ENCODE results near the gene CNPY1.

CNPY1 gene

GRCh38 chr7:155529845-155530244 lies 16.5 kb downstream of the CNPY1 start:
- no peak for DNase-seq (ENCODE audit: low read depth)
- H3K4me3 ChIP-seq (ENCODE audit: low read depth, low read length): no peak overlapping the region
- TF ChIP-seq CTCF (IDR thresholded peaks at IDR 0.05; ENCODE audit: low read depth, low read length, missing control alignments): no peak

GRCh38 chr7:155529346-155529745 lies 17.0 kb downstream of the CNPY1 start:
- DNase-seq (ENCODE audit: low read depth): no peak
- no peak overlapping the region for H3K4me3 ChIP-seq (ENCODE audit: low read depth, low read length)
- TF ChIP-seq CTCF (IDR thresholded peaks at IDR 0.05; ENCODE audit: low read depth, low read length, missing control alignments): no peak

- no peak for DNase-seq (ENCODE audit: low read depth)
- H3K4me3 ChIP-seq (ENCODE audit: low read depth, low read length): no peak overlapping the region
- TF ChIP-seq CTCF (IDR thresholded peaks at IDR 0.05; ENCODE audit: low read depth, low read length, missing control alignments): no peak
Measured at GRCh38 chr7:155527664-155528063, 18.7 kb downstream of the CNPY1 start.

GRCh38 chr7:155526225-155526624 lies 20.1 kb downstream of the CNPY1 start:
- no peak for DNase-seq (ENCODE audit: low read depth)
- H3K4me3 ChIP-seq (ENCODE audit: low read depth, low read length): no peak overlapping the region
- TF ChIP-seq CTCF (IDR thresholded peaks at IDR 0.05; ENCODE audit: low read depth, low read length, missing control alignments): no peak

GRCh38 chr7:155524018-155524556 lies 22.3 kb downstream of the CNPY1 start:
- no peak for DNase-seq (ENCODE audit: low read depth)

GRCh38 chr7:155523168-155523675 lies 23.1 kb downstream of the CNPY1 start:
- TF ChIP-seq CTCF (IDR thresholded peaks at IDR 0.05; ENCODE audit: low read depth, low read length, missing control alignments): no peak
- DNase-seq (ENCODE audit: low read depth): no peak
- H3K4me3 ChIP-seq (ENCODE audit: low read depth, low read length): no peak overlapping the region

More at GRCh38 chr7:155524018-155524556, 22.3 kb downstream of the CNPY1 start:
- TF ChIP-seq CTCF (IDR thresholded peaks at IDR 0.05; ENCODE audit: low read depth, low read length, missing control alignments): no peak
- H3K4me3 ChIP-seq (ENCODE audit: low read depth, low read length): no peak overlapping the region

GRCh38 chr7:155521743-155522398 lies 24.5 kb downstream of the CNPY1 start:
- no peak overlapping the region for H3K4me3 ChIP-seq (ENCODE audit: low read depth, low read length)
- TF ChIP-seq CTCF (IDR thresholded peaks at IDR 0.05; ENCODE audit: low read depth, low read length, missing control alignments): no peak
- no peak for DNase-seq (ENCODE audit: low read depth)
